Aorta (tissue), 5 donors: ENCODE measurements around the gene PITX1. TPM values are rescaled to one million over a fixed set of nuclear protein-coding genes. Genes with fewer than 3 reads are reported as not detected.

ENCODE experiments used
- ATAC-seq: fragments of 200-7000 bp; cut with Tn5 transposase; one replicate; pipeline ENCODE4 v1.9.1; 2022; ENCODE audit warnings: moderate library complexity; ENCODE audit not compliant: low FRiP score
- DNase-seq, 2 donors: peaks; one replicate each; pipeline ENCODE4 v3.0.0-alpha.2; 2020
- H3K27ac ChIP-seq, 2 donors: one replicate each; pipeline ENCODE4 v1.5.1; 2013; ENCODE audit warnings: low read length in 2 of 2, mild to moderate bottlenecking in 2 of 2, moderate library complexity in 2 of 2, control low read depth in 1 of 2, inconsistent platforms in 1 of 2, low read depth in 1 of 2
- H3K27me3 ChIP-seq, 2 donors: one replicate each; pipeline ENCODE4 v1.6.1; 2013; ENCODE audit warnings: control low read depth in 1 of 2, low read length in 1 of 2, mild to moderate bottlenecking in 1 of 2, moderate library complexity in 1 of 2; ENCODE audit not compliant: insufficient read depth in 2 of 2, control insufficient read depth in 1 of 2
- H3K36me3 ChIP-seq, 2 donors: one replicate each; pipeline ENCODE4 v1.6.1; 2013; ENCODE audit warnings: control low read depth in 1 of 2, low read length in 1 of 2, mild to moderate bottlenecking in 1 of 2; ENCODE audit not compliant: insufficient read depth in 2 of 2, control insufficient read depth in 1 of 2
- H3K4me1 ChIP-seq, 2 donors: one replicate each; pipeline ENCODE4 v1.6.1; 2013; ENCODE audit warnings: low read length in 2 of 2, control low read depth in 1 of 2, mild to moderate bottlenecking in 1 of 2, moderate library complexity in 1 of 2; ENCODE audit not compliant: insufficient read depth in 2 of 2, control insufficient read depth in 1 of 2
- H3K4me3 ChIP-seq, 2 donors: one replicate each; pipeline ENCODE4 v1.5.1; 2013; ENCODE audit warnings: low read length in 2 of 2, control low read depth in 1 of 2, mild to moderate bottlenecking in 1 of 2
- H3K9me3 ChIP-seq: one replicate; pipeline ENCODE4 v1.6.1; 2013; ENCODE audit warnings: mild to moderate bottlenecking, low read length; ENCODE audit not compliant: control insufficient read depth
- WGBS, 2 donors: extraction: QIAGEN DNeasy Blood & Tissue Kit; methylation state at CpG; one replicate each; pipeline ENCODE4 v1.1.7; 2013; 5-methylcytosine and 5-hydroxymethylcytosine counted together
- intact Hi-C, 2 donors: fragments of 100-400 bp; cut with DNase I; formaldehyde crosslinking; loops; one replicate each; pipeline versions ENCODE4 v1.14.2 to v1.15.0; 2022
- polyA plus RNA-seq, 2 donors: library from polyadenylated mRNA; stranded (reverse); fragments of 200-250 nt; gene quantifications; one replicate each; pipeline ENCODE4 v1.2.3, GENCODE V29; 2013
- total RNA-seq, 2 donors: library from RNA; stranded (reverse); fragmentation: NEBNext Ultra II Directional; extraction: Animal tissue kit (Norgen Biotek cat#: 25700); gene quantifications; one replicate each; pipeline ENCODE4 v1.2.1, GENCODE V29; 2021
- donor health status: healthy with polysubstance abuse.
- donor health status: Bipolar disorder and iron deficiency.
- donor health status: DM: no; HTN: no; CAD: no.
- donor health status: DM: no; HTN: no; CAD: no.
- donor health status: DM: yes; HTN: yes; CAD: no.

Gene PITX1
- total and polyA plus RNA-seq, 4 donors, result 0.39 to 2.3 (median 0.49) TPM; not detected in 1

DNA sequence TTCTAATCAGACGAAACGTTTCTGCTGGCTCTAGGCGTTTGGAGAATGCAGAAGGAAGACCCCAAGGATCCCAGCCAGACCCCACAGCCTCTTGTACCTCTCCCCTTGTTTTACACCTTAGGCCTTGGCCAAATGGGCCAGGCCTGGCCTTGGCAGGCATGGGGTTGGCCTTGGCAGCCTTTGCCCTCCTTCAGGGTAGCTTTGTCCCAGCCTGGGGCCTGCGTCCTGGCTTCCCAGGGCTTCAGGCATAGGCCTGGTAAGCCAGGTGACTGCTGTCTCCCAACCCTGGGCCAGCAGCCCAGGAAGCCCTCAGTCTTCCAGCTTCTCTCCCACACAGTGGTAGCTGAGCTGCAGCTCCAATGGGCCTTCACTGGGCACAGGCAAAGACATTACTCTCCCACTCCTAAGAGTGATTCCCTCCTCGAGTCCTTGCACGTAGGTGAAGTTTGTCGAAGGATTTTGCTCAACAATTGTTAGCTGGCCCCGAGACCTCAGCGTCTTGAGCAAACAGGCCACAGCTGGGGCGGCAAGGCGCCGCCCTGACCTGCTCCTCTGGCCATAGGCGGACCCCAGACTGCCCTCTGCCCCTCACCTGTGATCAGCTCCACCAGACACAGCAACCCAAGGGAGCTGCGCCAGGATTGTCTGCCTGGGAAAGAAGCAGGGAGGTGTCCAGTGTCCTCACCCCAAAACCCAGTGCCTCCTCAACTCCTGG, 1.1 kb upstream of the PITX1 start:
- H3K4me1 ChIP-seq, result no peaks in the 10 kb centered on the region
- H3K4me3 ChIP-seq, result no peak overlapping the region
- H3K27me3 ChIP-seq, result no peaks in the 10 kb centered on the region
- intact Hi-C loops, result no loop called here
- DNase-seq, result peak in 1 of 2 donors; percentile 69
- H3K27ac ChIP-seq, result no peak overlapping the region
- H3K36me3 ChIP-seq, result no peaks in the 10 kb centered on the region
- WGBS, 2 donors, result 89% methylated on average over 13 to 14 of the region's 14 CpGs
- ATAC-seq, result no peak
- no peaks in the 10 kb centered on the region for H3K9me3 ChIP-seq

DNA sequence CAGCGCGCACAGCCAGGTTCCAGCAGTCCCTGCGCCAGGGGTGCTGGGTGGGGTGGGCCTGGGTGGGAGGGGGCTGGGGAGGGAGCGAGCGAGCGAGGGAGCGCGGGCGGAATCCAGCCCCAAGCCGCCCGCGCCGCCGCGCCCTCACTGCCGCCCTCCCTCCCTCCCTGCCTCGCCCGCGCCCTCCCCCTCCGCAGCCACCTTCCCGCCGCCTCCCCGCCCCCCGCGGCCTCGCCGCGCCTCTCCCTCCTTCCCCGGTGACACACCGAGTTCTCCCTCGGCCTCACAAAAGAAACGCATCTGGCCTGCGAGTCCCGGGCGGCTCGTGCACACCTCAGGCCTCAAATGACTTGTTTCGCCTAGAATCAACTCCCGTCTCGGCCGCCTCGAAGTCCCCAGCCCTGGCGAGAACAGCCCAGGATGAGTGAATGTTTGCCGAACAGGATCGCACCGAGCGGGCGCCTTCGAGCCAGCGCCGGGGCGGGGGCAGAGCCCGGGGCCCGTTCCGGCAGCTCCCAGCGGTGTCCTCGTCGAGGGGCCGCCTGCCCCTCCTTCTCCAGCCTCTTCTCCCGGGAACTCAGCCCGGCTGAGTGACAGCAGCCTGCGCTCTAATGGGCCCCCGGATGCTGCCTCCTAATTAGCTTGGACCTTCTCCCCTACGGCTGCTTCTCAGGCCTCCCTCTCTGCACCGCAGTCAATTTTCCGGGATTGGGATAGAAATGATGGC, 371 bp upstream of the PITX1 start:
- 31 to 42% methylated on average over 41 to 63 of the region's 65 CpGs for WGBS, 2 donors
- no peak overlapping the region for H3K27ac ChIP-seq
- ATAC-seq (no peak), DNase-seq (peak in 1 of 2 donors; percentile 83)
- peak overlapping the region; percentile 50 to 53 for H3K4me3 ChIP-seq
- no peaks in the 10 kb centered on the region for H3K27me3 ChIP-seq
- H3K9me3 ChIP-seq, result no peaks in the 10 kb centered on the region
- no peaks in the 10 kb centered on the region for H3K36me3 ChIP-seq
- intact Hi-C loops, result no loop called here
- H3K4me1 ChIP-seq, result no peaks in the 10 kb centered on the region

DNA sequence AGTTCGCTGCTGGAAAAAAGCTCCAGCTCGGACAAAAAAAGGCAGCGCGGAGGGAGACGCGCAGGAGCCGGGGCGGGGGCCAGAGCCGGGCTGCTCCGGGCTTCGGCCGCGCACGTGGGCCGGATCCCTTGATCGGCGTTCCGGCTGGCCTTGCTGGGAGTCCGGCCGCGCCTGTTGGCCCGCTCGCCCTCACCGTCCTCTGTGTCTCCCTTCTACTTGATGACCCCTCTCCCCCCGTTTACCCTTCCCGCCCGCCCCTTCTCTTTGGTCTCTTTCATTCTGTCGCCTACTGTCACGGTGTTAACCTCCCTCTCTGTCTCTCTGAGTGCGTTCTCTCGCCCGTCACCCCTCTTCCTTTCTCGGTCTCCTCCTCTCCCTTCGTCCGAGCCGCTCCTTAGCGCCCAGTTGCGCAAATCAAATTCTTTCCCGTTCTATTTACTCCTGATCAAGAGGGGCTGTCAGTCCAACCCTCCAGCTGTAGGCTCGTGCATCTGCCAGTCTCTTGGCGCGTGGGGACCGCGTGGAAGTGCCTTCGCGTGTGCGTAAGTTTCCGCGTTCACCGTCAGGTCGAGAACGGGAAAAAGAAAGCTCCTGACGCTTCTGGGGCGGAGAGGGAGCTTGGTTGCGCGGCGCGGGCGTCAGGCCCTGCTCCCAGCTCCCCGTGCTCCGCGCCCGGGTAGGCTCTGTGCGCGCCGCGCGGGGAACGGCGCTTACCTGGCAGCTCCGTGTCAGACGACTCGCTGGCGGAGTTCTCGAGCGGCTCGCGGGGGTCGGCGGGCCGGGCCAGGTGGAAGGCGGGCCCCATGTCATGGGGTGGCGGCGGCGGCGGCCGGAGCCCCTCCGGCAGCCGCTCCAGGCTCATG, 798 bp downstream of the PITX1 start:
- H3K27ac ChIP-seq, result no peak overlapping the region

DNA sequence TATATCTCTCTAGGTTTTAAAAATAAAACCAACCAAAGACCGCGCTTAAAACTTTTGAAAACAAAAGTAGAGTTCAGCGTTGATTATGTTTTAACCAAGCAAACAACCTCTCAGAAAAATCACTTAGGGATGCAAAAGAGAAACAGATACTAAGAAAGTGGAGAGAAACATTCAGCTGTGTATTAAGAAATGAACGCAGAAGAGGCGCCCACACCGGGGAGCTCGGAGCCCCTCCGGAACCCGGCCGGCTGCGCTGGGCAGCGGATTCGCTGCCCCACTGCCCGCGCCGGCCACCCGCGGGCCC, 1.4 kb downstream of the PITX1 start:
- Histone ChIP-seq H3K9me3 (no peaks in the 10 kb centered on the region), H3K27me3 (no peaks in the 10 kb centered on the region), H3K4me1 (no peaks in the 10 kb centered on the region), H3K27ac (no peak overlapping the region), H3K4me3 (peak overlapping the region in 1 of 2 donors; percentile 50), H3K36me3 (no peaks in the 10 kb centered on the region)
- ATAC-seq (no peak), DNase-seq (no peak)
- intact Hi-C loops, result no loop called here
- WGBS, 2 donors, result 9 to 11% methylated on average over 18 of the region's 18 CpGs

More for the DNA sequence above, 798 bp downstream of the PITX1 start:
- Histone ChIP-seq H3K4me3 (peak overlapping the region; percentile 50 to 53), H3K4me1 (no peaks in the 10 kb centered on the region), H3K9me3 (no peaks in the 10 kb centered on the region), H3K27me3 (no peaks in the 10 kb centered on the region), H3K36me3 (no peaks in the 10 kb centered on the region)
- 2 to 3% methylated on average over 78 to 89 of the region's 89 CpGs for WGBS, 2 donors
- intact Hi-C loops, result no loop called here
- peak; percentile 46 to 77 for DNase-seq
- ATAC-seq, result no peak

DNA sequence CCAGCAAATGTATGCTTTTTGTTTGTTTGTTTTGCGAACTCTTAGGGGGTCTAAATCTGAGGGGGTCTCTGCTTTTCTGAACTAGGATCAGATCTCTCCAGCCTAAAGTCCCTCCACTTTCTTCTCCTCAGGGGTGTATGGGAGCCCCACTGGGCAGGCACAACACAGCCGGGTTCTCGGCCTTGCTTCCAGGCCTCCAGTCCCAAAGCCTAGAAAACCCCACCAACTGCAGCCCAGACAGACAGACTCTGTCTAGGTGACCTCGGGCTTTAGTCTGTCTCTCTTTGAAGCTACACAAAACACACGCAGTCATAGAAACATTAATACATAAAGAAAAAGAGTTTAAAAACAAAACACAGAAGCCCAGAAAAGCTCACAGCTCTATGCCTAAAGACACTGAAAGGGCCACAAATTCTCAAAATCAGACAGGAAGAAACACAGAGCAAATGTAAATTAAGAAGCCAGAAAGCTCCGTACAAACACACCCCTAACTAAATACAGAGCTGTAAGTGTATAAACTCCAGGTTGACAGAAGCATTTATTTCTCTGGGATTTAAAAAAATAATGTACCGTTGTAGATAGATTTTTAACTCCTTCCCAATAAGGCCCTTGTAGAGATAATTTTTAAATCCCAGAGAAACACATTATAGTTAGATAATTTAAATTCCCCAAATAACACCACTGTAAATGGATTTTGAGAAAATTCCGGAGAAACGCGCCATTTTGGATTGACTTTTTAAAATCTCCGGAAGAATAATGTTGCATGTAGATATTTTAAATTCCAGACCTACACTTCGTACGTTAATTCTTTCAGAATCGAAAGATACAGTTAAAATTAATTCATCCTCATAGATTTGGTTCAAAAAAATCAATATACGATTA, 2.0 kb downstream of the PITX1 start:
- no peak overlapping the region for H3K4me3 ChIP-seq

DNA sequence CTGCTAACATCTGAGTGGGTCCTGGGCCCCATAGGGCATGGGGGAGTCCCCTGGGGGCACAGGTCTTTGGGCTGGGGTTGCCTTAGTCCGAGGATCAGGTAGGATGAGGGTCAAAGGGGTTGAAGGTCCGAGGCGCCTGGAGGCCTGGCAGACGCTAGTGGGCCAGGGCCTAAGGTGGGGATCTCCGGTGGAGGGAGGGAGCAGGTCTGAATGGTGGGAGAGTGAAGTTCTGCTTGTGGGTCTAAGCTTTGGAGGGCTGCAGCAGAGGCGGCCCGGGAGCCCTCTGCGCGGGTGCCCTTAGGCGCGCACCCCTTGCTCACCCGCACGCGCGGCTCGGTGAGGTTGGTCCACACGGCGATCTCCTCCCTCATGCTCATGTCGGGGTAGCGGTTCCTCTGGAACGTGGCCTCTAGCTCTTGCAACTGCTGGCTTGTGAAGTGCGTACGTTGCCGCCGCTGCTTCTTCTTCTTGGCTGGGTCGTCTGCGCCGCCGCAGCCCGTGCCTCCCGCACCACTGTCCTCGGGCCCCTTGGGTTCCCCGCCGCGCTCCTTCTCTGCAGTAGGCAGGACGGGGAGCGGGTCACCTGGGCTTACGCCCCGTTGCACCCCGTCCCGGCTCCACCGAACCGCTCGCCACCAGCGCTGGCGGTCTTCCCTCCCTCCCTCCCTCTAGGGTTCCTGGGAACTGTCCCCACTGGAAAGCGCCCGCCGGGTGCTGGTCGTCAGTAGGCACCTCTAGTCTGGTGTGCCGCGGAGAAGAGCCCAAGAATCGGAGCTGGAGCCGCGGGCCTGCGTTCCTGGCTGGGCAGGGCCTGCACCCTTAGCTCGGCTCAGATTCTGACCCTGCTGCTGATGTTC, 2.8 kb downstream of the PITX1 start:
- H3K9me3 ChIP-seq, result no peaks in the 10 kb centered on the region
- no peaks in the 10 kb centered on the region for H3K4me1 ChIP-seq
- DNase-seq (peak; percentile 41 to 70), ATAC-seq (no peak)
- H3K27me3 ChIP-seq, result no peaks in the 10 kb centered on the region
- H3K4me3 ChIP-seq, result no peak overlapping the region
- H3K36me3 ChIP-seq, result no peaks in the 10 kb centered on the region
- intact Hi-C loops, result no loop called here
- H3K27ac ChIP-seq, result no peak overlapping the region
- WGBS, 2 donors, result 30% methylated on average over 57 of the region's 57 CpGs

More for the DNA sequence above, 2.0 kb downstream of the PITX1 start:
- no peaks in the 10 kb centered on the region for H3K27me3 ChIP-seq
- ATAC-seq, result no peak
- no peak overlapping the region for H3K27ac ChIP-seq
- H3K9me3 ChIP-seq, result no peaks in the 10 kb centered on the region
- peak in 1 of 2 donors; percentile 51 for DNase-seq
- intact Hi-C loops, result no loop called here
- H3K4me1 ChIP-seq, result no peaks in the 10 kb centered on the region
- 45 to 49% methylated on average over 15 of the region's 15 CpGs for WGBS, 2 donors
- H3K36me3 ChIP-seq, result no peaks in the 10 kb centered on the region

DNA sequence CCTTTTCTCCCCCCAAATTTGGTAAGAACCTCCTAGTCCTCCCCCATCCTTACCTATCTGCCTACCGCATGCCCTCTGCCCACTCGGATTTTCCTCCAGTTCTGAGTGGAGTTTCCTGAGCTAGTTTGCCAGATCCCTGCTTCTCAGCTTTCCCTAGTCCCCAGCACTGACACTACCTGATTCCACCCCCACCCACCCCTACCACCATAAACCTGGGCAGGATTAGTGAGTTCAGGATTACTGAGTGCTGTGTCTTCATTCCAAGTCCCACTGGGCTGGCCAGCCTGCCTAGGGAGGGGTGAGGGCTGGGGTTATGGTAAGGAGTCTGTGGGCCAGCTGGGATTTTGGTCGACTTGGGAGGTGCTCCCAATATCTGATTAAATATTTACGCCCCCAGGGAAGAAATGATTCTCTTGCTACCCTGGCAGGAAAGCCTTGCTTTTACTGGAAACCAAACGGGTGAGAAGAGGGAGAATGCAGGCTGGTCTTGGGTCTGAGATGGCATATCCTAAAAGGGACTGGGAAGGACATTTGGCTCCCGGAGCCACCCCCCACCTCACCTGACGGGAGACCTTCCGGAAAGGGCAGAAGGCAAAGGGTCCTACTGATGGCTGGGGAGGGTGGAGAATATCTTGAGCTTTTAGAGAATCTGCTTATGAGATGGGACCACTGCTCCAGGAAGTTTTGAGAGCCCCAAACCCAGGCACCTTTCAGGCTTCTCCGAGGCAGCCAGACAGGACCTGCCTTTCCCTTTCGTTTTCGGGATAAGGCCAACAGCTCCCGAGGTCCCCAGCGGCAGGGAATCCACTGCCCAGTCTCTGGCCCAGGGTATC, 3.7 kb downstream of the PITX1 start:
- H3K4me3 ChIP-seq, result no peak overlapping the region
- H3K27me3 ChIP-seq, result no peaks in the 10 kb centered on the region
- intact Hi-C loops, result no loop called here
- no peaks in the 10 kb centered on the region for H3K4me1 ChIP-seq
- no peaks in the 10 kb centered on the region for H3K9me3 ChIP-seq
- 24 to 30% methylated on average over 13 of the region's 13 CpGs for WGBS, 2 donors
- ATAC-seq (no peak), DNase-seq (no peak)
- H3K36me3 ChIP-seq, result no peaks in the 10 kb centered on the region
- H3K27ac ChIP-seq, result no peak overlapping the region
